GM12801 (cell line): ENCODE measurements around the gene LENG8.

ENCODE experiments used
- CTCF ChIP-seq: IDR thresholded peaks from one replicate; pipeline ENCODE4 v1.5.1; 2011; ENCODE audit warnings: control low read depth; ENCODE audit not compliant: insufficient read length; ENCODE audit errors: extremely low read depth

The LENG8 gene

DNA sequence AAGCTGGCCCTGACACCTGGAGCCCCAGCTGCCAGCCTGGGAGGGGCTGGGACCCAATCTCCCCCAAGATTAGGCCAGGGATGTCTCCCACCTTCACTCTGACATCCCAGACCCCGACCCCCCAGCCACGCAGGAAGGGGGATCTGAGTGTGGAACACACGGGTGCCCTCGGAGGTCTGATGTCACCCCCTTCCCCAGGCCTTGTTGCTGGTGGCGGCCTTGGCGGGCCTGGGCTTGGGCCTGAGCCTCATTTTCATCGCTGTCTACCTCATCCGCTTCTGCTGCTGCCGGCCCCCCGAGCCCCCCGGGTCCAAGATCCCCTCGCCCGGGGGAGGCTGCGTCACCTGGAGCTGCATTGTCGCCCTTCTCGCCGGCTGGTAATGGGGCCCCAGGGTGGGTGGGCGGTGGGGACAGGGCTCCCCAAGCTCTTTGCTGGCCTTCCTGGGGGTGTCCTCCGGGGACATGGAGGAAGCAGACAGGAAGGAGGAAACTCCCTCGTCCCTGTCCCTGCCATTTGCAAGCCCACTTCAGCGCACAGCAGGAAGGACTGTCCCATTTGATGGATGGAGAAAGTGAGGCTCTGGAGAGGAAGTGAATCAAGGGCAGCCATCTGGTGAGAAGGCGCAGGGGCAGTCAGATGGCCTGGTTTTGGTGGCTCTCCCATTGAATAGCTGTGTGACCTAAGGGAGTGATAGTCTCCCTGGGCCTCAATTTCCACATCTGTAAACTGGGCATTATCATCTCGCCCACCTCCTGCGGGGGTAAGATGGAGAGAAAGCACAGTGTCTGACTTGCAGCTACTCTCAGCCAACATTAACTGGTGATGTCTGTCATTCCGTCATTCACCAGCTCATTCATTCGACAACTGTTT lies 29.8 kb upstream of the LENG8 start:
- TF ChIP-seq CTCF = no peak

- TF ChIP-seq CTCF = no peak
Measured at GRCh38 chr19:54420068-54420382, 29.0 kb upstream of the LENG8 start.

DNA sequence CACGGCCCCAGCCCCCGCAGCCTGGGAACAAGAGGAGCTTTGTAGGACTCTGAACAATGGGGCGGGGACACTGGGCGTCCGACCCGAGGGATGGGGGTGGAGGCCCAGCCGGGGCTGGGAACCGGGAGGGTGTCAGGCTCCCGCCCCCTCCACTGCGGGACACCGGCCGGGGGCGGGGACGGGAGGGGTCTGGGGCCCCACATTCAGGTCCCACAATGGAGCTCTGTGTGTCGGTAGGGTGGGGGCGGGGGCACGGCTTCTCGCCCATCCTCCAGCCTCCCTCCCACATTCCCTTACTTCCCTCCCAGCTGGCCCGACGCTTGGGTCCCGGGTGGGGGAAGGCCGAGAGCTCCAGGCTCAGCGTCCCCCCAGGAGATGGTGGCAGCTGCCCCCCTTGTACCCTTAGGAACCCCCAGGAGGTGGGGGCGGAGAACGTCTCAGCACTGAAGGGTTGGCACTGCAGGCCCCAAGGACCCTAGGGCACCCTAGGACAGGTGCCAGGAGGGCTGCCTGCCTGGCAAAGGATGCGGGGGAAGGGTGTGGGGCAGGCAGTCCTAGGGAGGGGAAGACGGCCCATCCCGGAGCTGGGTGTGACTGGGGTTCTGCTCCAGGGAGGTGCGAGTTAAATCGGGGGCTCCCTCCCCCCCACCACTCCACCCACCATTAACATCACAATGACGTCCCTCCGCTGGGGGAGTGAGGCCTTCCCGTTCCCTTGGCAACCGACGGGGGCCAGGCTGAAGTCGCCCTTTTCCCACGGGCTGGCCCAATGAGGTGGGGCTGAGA lies 28.4 kb upstream of the LENG8 start:
- TF ChIP-seq CTCF = no peak

DNA sequence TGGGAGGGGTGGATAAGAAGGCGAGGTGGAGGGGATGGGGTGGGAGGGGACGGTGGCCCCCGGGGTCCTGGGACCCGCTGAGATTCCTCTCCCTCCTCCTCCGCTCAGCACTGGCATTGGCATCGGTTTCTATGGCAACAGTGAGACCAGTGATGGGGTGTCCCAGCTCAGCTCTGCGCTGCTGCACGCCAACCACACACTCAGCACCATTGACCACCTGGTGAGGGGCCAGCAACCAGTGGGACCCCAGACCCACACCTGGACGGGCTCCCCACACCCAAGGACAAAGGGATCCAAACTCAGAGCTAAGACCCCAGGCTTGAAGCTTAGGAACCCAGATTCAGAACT lies 27.9 kb upstream of the LENG8 start:
- no peak for TF ChIP-seq CTCF

- no peak for TF ChIP-seq CTCF
Measured at GRCh38 chr19:54421521-54421920, 27.5 kb upstream of the LENG8 start.

DNA sequence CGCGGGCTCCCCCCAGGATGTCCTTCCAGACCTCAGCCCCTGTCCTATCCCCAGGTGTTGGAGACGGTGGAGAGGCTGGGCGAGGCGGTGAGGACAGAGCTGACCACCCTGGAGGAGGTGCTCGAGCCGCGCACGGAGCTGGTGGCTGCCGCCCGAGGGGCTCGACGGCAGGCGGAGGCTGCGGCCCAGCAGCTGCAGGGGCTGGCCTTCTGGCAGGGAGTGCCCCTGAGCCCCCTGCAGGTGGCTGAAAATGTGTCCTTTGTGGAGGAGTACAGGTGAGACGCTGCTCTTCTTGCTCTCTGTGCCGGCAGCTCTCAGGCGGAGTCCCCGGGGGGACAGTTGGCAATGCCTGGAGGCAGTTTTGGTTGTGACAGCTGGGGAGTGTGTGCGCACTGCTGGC lies 26.9 kb upstream of the LENG8 start:
- TF ChIP-seq CTCF = no peak

DNA sequence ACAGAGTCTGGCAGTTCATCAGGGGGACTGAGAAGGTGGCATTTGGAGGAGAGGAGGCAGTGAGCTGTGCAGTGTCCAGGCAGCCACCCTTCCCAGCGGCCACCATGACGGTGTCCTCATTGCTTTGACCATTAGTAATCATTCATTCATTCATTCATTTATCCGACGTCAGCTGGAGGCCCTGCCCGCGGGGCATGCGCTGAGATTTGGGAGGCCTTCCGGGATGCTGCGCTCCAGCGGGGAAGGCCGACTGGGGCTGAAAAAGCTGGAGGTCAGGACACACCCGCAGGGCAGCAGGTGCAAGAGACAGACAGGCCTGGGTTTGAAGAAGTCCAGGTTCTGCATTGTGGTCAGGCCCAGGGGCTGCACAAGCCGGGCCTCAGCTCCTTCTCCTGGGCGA lies 24.8 kb upstream of the LENG8 start:
- TF ChIP-seq CTCF = no peak
